Adrenal gland (tissue), 5 donors: ENCODE data around the gene CLIP1.

ENCODE experiments used
- CTCF ChIP-seq, 6 experiments: fragments of 450-650 bp in 4 of 6; fragments of 200-600 bp in 2 of 6; sonication (generic) in 1 of 6; IDR thresholded peaks; 1 replicate in 5 of 6; 2 replicates in 1 of 6; pipeline versions ENCODE4 v1.5.1 to v1.8.0; 2016 to 2021; ENCODE audit warnings: antibody characterized with exemption in 6 of 6, mild to moderate bottlenecking in 2 of 6, moderate library complexity in 1 of 6
- POLR2A ChIP-seq, 2 donors: fragments of 450-650 bp; IDR thresholded peaks; one replicate each; pipeline ENCODE4 v1.6.1; 2017; ENCODE audit warnings: antibody characterized with exemption in 2 of 2, mild to moderate bottlenecking in 2 of 2, moderate library complexity in 1 of 2
- donor health status: DM: no; HTN: no; CAD: no.

GRCh38 chr12:122421821-122422729 is at the start of gene CLIP1:
- TF ChIP-seq CTCF (IDR thresholded peaks at IDR 0.05) (peak in 5 of 6 experiments; percentile 13 to 41 (median 24)), POLR2A (IDR thresholded peaks at IDR 0.05) (peak; percentile 78 to 82)
